ENCODE data around the gene POGLUT3.

GRCh38 chr11:108474664-108475463, 23.3 kb downstream of the POGLUT3 start:
- TF ChIP-seq POLR2A (IDR thresholded peaks at IDR 0.05) = no peak
- no peak for TF ChIP-seq CTCF (IDR thresholded peaks at IDR 0.05)
- no peak for TF ChIP-seq EP300 (IDR thresholded peaks at IDR 0.05)

Data from tibial nerve (tissue), 4 donors.